HAP-1 (cell line): Measurements from ENCODE around the gene DNAI2.

Experiments used
- DNase-seq, 2 experiments: peaks; one replicate each; pipeline ENCODE4 v3.0.0-alpha.2; 2016 to 2020; ENCODE audit warnings: low spot score in 2 of 2
- H3K27me3 ChIP-seq: fragments of 250-450 bp; sonication (Bioruptor Pico); 2 replicates; pipeline ENCODE4 v1.5.1; 2020; ENCODE audit warnings: low read depth, mild to moderate bottlenecking, moderate library complexity
- H3K36me3 ChIP-seq: fragments of 250-450 bp; sonication (Bioruptor Pico); replicated peaks from 2 replicates; pipeline ENCODE4 v1.5.1; 2020; ENCODE audit warnings: mild to moderate bottlenecking
- H3K4me1 ChIP-seq: fragments of 250-450 bp; sonication (Bioruptor Pico); 2 replicates; pipeline ENCODE4 v1.5.1; 2020; ENCODE audit warnings: mild to moderate bottlenecking
- H3K4me3 ChIP-seq: fragments of 250-450 bp; sonication (Bioruptor Pico); 2 replicates; pipeline ENCODE4 v1.5.1; 2020; ENCODE audit warnings: mild to moderate bottlenecking, moderate library complexity
- H3K9me3 ChIP-seq: fragments of 250-450 bp; sonication (Bioruptor Pico); 2 replicates; pipeline ENCODE4 v1.5.1; 2020; ENCODE audit warnings: mild to moderate bottlenecking, moderate library complexity
- in situ Hi-C: fragments of 300-500 bp; cut with MboI; formaldehyde crosslinking; loops from 3 replicates; pipeline ENCODE4 v1.14.3; 2020; ENCODE audit warnings: low sequenced_read_pairs, inconsistent platforms, mixed read lengths

The DNAI2 gene

GRCh38 chr17:74290340-74290739 lies 16.3 kb downstream of the DNAI2 start:
- no peaks in the 10 kb centered on the region for H3K36me3 ChIP-seq
- in situ Hi-C loops: no loop called here
- no peak overlapping the region for H3K4me3 ChIP-seq
- no peaks in the 10 kb centered on the region for H3K27me3 ChIP-seq
- no peaks in the 10 kb centered on the region; the same call in 1 of the 2 replicates for H3K9me3 ChIP-seq
- no peak for DNase-seq
- no peaks in the 10 kb centered on the region for H3K4me1 ChIP-seq

GRCh38 chr17:74292495-74292894 lies 18.5 kb downstream of the DNAI2 start:
- no peak for DNase-seq
- Histone ChIP-seq H3K27me3 (no peaks in the 10 kb centered on the region), H3K9me3 (no peaks in the 10 kb centered on the region; the same call in 1 of the 2 replicates), H3K4me3 (no peak overlapping the region), H3K36me3 (no peaks in the 10 kb centered on the region), H3K4me1 (no peaks in the 10 kb centered on the region)
- in situ Hi-C loops: no loop called here

GRCh38 chr17:74295625-74296547 lies 21.9 kb downstream of the DNAI2 start:
- H3K36me3 ChIP-seq: no peaks in the 10 kb centered on the region
- no peak overlapping the region for H3K4me3 ChIP-seq
- in situ Hi-C loops: no loop called here
- H3K27me3 ChIP-seq: no peaks in the 10 kb centered on the region
- H3K4me1 ChIP-seq: no peaks in the 10 kb centered on the region
- no peak for DNase-seq
- H3K9me3 ChIP-seq: no peaks in the 10 kb centered on the region; the same call in 1 of the 2 replicates

- in situ Hi-C loops: no loop called here
These were observed 22.5 kb downstream of the DNAI2 start for GRCh38 chr17:74296548-74296936.

GRCh38 chr17:74297941-74298340 lies 23.9 kb downstream of the DNAI2 start:
- no peaks in the 10 kb centered on the region for H3K36me3 ChIP-seq
- in situ Hi-C loops: no loop called here
- H3K9me3 ChIP-seq: no peaks in the 10 kb centered on the region; the same call in 1 of the 2 replicates
- no peaks in the 10 kb centered on the region for H3K27me3 ChIP-seq
- H3K4me3 ChIP-seq: no peak overlapping the region
- no peaks in the 10 kb centered on the region for H3K4me1 ChIP-seq
- no peak for DNase-seq

More at GRCh38 chr17:74296548-74296936, 22.5 kb downstream of the DNAI2 start:
- Histone ChIP-seq H3K27me3 (no peaks in the 10 kb centered on the region), H3K36me3 (no peaks in the 10 kb centered on the region), H3K4me3 (no peak overlapping the region), H3K9me3 (no peaks in the 10 kb centered on the region; the same call in 1 of the 2 replicates), H3K4me1 (no peaks in the 10 kb centered on the region)
- peak; percentile 10 to 57 for DNase-seq

GRCh38 chr17:74298778-74299177 lies 24.7 kb downstream of the DNAI2 start:
- no peaks in the 10 kb centered on the region; the same call in 1 of the 2 replicates for H3K9me3 ChIP-seq
- H3K4me1 ChIP-seq: no peaks in the 10 kb centered on the region
- in situ Hi-C loops: no loop called here
- no peak overlapping the region for H3K4me3 ChIP-seq
- DNase-seq: no peak
- no peaks in the 10 kb centered on the region for H3K27me3 ChIP-seq
- no peaks in the 10 kb centered on the region for H3K36me3 ChIP-seq

GRCh38 chr17:74299226-74300009 lies 25.4 kb downstream of the DNAI2 start:
- Histone ChIP-seq H3K4me1 (no peaks in the 10 kb centered on the region), H3K9me3 (no peaks in the 10 kb centered on the region; the same call in 1 of the 2 replicates), H3K27me3 (no peaks in the 10 kb centered on the region), H3K4me3 (no peak overlapping the region), H3K36me3 (no peaks in the 10 kb centered on the region)
- in situ Hi-C loops: no loop called here
- DNase-seq: no peak

- in situ Hi-C loops: no loop called here
- no peak for DNase-seq
These were observed 29.3 kb downstream of the DNAI2 start for GRCh38 chr17:74303305-74303704.

GRCh38 chr17:74304184-74304583 lies 30.1 kb downstream of the DNAI2 start:
- in situ Hi-C loops: no loop called here
- no peaks in the 10 kb centered on the region for H3K4me1 ChIP-seq

More at GRCh38 chr17:74303305-74303704, 29.3 kb downstream of the DNAI2 start:
- Histone ChIP-seq H3K4me3 (no peak overlapping the region), H3K4me1 (no peaks in the 10 kb centered on the region), H3K9me3 (no peaks in the 10 kb centered on the region), H3K27me3 (no peaks in the 10 kb centered on the region), H3K36me3 (no peaks in the 10 kb centered on the region)

GRCh38 chr17:74305865-74306654 lies 32.0 kb downstream of the DNAI2 start:
- Histone ChIP-seq H3K4me3 (no peak overlapping the region), H3K4me1 (no peaks in the 10 kb centered on the region), H3K36me3 (no peaks in the 10 kb centered on the region), H3K27me3 (no peaks in the 10 kb centered on the region), H3K9me3 (no peaks in the 10 kb centered on the region)
- DNase-seq: no peak
- in situ Hi-C loops: no loop called here

More at GRCh38 chr17:74304184-74304583, 30.1 kb downstream of the DNAI2 start:
- no peak for DNase-seq
- Histone ChIP-seq H3K9me3 (no peaks in the 10 kb centered on the region), H3K4me3 (no peak overlapping the region), H3K36me3 (no peaks in the 10 kb centered on the region), H3K27me3 (no peaks in the 10 kb centered on the region)

GRCh38 chr17:74307984-74308773 lies 34.1 kb downstream of the DNAI2 start:
- no peaks in the 10 kb centered on the region for H3K9me3 ChIP-seq
- in situ Hi-C loops: no loop called here
- no peak for DNase-seq
- H3K4me3 ChIP-seq: no peak overlapping the region
- no peaks in the 10 kb centered on the region for H3K4me1 ChIP-seq
- no peaks in the 10 kb centered on the region for H3K36me3 ChIP-seq
- no peaks in the 10 kb centered on the region for H3K27me3 ChIP-seq

GRCh38 chr17:74309902-74310301 lies 35.9 kb downstream of the DNAI2 start:
- Histone ChIP-seq H3K9me3 (no peaks in the 10 kb centered on the region), H3K4me3 (no peak overlapping the region), H3K4me1 (no peaks in the 10 kb centered on the region), H3K36me3 (no peaks in the 10 kb centered on the region), H3K27me3 (no peaks in the 10 kb centered on the region)
- in situ Hi-C loops: no loop called here
- no peak for DNase-seq

GRCh38 chr17:74314877-74315276 lies 40.8 kb downstream of the DNAI2 start:
- H3K36me3 ChIP-seq: no peaks in the 10 kb centered on the region
- H3K4me3 ChIP-seq: no peak overlapping the region
- no peaks in the 10 kb centered on the region for H3K4me1 ChIP-seq
- no peak for DNase-seq
- H3K9me3 ChIP-seq: no peaks in the 10 kb centered on the region
- no peaks in the 10 kb centered on the region for H3K27me3 ChIP-seq
- in situ Hi-C loops: no loop called here
